ENCODE results near the gene PRUNE2.

The PRUNE2 gene

DNA sequence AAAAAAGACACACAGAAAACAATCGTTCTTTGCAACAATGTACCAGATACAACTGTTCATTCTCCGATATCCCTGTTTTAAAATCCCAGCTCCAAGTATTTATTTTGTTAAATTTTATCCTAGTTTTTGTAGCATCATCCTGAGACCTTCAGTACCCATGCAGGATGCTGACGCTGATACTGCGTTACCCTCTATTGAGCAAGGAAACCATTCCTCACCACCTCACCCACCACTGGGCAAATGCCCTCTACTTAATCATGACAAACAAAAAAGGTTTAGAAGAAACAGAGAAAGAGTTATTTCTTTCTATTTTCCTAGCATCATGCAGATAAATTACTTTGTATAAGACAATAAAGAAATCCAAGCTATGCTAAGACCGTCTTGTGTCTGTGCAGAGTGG lies 277.8 kb downstream of the PRUNE2 start:
- DNase-seq, result no peak

- DNase-seq, result no peak
These were observed 278.9 kb downstream of the PRUNE2 start for GRCh38 chr9:76626980-76627379.

- no peak for DNase-seq
These were observed 279.8 kb downstream of the PRUNE2 start for GRCh38 chr9:76626141-76626540.

GRCh38 chr9:76624391-76625048 lies 281.4 kb downstream of the PRUNE2 start:
- no peak for DNase-seq

GRCh38 chr9:76620996-76621395 lies 284.9 kb downstream of the PRUNE2 start:
- DNase-seq, result no peak

DNA sequence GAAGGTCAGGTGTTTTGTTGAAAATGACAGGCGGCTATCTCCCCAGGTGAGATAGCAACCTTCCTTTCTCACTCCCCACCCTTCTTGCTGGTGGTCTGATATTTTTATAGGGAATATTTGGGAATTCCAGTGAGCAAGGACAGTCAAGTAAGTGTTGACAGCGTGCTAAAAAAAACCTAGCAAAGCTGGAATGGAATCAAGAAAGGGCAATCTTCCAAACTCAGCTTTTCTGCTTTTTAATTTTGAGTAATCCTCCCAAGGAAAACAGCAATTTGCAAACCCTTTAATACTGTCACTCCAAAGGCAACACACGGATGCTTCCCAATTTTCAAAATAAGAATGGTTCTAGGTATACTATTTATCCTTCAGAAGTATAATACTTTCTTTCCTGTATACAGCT lies 285.3 kb downstream of the PRUNE2 start:
- DNase-seq, result no peak

- no peak for DNase-seq
These were observed 286.3 kb downstream of the PRUNE2 start for GRCh38 chr9:76619640-76620039.

- no peak for DNase-seq
These were observed 286.7 kb downstream of the PRUNE2 start for GRCh38 chr9:76619197-76619596.

GRCh38 chr9:76618762-76619161 lies 287.2 kb downstream of the PRUNE2 start:
- DNase-seq, result no peak

DNA sequence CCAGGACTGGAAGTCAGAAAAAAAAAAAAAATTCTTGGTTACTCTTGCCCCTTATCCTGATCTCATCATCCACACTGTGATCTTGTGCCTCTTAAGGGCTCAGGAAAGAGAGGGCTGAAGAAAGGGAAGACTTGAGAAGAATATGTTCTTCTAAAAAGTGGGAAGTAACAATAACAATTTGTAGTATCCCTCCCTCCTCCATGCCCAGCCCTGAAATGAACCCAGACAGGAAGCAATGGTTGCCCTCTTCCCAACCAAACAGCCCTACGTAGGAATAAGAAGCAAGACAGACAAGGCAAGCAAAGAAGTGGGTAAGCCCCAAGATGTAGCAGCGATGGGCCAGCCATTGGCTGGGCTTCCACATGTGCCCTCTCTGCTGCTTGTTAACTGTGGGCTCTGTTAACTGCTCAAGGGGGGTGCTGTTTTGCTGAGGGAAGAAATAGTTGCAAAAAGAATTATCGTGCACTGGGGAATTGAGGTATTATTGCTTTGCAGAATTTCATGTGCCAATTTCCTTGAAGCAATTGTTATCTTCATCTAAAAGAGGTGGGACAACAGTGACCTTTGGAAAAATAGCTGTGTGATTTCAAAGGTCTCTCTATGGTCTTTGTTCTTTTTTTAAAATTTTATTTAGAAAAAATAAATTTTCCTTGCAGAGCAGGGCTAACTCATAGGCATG lies 288.3 kb downstream of the PRUNE2 start:
- DNase-seq, result no peak

DNA sequence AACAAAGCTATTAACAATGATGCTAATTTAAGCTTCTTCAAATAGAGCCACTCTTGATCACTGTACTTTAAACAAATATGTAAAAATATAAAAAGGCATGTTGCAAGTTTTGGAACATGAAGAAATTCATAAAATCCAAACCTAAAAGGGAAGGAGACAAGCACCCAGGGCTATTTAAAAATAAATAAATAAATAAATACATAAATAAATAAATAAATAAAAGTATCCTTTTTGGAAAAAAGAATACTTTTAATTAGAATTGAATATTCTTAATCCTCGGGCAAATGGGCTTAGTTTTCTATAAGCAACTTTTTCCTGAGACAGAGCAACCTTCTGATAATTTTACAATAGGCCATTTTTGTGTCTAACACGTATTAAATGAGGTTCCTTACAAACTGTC lies 289.1 kb downstream of the PRUNE2 start:
- DNase-seq, result no peak

- DNase-seq, result no peak
These were observed 290.7 kb downstream of the PRUNE2 start for GRCh38 chr9:76615177-76615603.

GRCh38 chr9:76613974-76614373 lies 291.9 kb downstream of the PRUNE2 start:
- no peak for DNase-seq

- no peak for DNase-seq
These were observed 292.6 kb downstream of the PRUNE2 start for GRCh38 chr9:76613150-76613781.

- peak in 11 of 51 donors; percentile 0 to 23 (median 5) for DNase-seq
These were observed 295.9 kb downstream of the PRUNE2 start for GRCh38 chr9:76610011-76610352.

DNA sequence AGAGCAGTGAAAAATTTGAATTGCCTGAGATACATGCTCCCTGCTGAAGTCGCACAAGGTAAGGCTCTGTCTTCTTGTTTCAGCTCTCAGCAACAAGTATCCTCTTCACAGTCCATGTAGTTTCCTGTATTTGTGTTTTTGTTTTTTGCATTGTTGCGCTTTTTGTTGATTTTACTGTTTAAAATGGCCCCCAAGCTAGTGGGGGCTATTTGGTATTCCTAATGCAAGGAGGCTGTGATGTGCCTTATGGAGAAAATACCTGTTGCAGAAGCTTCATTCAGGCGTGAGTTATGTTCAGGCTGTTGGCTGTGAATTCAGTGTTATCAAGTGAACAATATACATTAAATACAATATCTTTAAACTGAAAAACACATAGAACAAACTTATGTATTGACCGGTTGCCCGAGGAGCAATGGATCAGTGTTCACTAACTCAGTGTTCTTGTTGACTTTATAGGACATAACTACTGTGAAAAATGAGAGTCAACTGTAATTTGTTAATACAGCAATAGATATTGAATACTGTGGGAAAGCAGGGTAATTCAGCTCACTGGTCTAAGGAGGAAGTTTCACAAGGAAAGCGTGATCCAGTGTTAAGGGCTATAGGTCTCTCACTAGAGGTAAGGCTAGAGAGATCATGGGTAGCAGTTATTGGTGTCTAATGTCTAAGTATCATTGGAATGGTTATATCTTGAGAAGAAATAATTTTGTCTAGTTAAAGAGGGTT lies 296.5 kb downstream of the PRUNE2 start:
- DNase-seq, result no peak

DNA sequence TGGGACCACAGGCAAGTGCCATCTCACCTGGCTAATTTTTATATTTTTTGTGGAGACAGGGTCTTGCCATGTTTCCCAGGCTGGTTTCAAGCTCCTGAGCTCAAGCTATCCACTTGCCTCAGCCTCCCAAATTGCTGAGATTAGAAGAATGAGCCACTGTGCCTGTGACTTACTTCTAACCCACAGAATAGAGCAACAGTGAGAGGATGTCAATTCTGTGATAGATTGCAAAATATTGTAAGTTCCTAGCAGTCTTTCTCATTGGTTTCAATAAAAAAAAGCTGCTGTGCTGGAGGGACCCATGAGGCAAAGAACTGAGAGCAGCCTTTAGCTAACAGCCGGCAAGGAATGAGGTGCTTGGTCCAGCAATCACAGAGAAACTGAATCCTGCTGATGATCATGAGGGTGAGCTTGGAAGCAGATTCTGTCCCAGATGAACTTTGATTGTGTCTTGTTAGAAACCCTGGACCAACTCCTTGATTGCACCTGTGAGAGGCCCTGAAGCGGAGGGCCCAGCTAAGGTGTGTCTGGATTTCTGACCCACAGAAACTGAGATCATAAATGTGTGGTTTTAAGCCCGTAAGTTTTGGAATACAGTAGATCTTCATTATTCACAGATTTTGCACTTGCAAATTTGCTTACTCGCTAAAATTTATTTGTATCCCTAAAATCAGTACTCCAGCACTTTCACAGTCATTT lies 297.2 kb downstream of the PRUNE2 start:
- no peak for DNase-seq

DNA sequence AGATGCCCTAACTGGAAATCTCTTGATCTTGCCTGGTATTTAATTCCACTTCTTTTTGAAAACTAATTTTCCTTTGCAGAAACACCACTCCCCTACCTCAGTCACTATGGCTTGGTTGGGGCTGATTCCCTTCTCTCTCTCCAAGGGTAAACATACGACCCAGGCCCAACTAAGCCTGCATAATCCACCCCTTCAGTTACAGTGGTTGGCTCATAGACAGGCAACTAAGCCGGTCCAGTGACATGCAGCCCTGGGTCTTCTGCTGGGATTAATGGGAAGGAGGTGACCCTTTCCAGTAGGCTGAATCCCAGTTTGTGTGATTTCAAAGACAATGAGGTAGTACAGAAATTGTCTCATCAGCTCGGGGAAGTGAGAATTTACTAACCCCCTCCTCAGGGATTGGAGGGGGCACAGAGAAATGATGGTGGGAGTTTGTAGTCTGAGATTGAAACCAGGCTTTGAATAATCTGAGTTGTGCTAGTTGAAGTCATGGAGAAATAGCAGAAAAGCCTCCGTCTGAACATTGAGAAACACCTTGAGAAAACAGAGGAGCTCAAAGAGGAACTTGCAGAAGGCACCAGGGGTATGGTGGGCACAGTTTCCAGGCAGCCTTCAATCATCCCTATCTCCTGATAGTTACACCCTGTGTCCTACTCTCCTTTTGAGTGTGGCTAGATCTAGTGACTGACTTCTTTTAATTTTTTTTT lies 298.0 kb downstream of the PRUNE2 start:
- no peak for DNase-seq

GRCh38 chr9:76605321-76605900 lies 300.5 kb downstream of the PRUNE2 start:
- no peak for DNase-seq

GRCh38 chr9:76603931-76604570 lies 301.9 kb downstream of the PRUNE2 start:
- DNase-seq, result no peak
